ENCODE data around the gene GLS.

GLS gene

DNA sequence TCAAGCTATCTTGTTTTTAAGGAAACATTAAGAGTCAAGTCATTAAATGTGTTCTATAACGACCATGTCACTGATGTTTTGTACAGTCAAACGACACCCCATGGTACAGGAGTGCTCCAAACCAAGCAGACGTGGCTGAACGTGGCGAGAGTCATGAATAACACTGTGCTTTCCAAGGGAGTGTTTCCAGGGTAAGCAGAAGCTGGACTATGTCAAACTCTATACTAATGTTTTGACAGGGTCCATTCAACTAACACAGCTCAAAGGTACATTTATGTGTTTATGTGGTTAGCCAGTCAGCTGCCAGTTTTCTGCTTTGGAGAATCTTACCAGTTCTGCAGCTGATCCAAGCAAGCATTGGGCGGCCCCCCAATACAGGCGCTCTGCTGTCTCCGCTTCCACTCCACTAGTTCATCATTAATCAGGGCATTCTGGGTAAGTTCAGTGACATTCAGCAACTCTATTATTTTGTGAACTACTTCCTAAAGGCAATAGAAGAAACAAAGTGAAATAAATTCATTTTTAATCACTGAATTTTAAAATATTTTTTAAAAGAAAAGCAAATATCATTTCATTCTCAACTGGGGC is 117.0 kb downstream of the GLS start:
- no peak for DNase-seq

DNA sequence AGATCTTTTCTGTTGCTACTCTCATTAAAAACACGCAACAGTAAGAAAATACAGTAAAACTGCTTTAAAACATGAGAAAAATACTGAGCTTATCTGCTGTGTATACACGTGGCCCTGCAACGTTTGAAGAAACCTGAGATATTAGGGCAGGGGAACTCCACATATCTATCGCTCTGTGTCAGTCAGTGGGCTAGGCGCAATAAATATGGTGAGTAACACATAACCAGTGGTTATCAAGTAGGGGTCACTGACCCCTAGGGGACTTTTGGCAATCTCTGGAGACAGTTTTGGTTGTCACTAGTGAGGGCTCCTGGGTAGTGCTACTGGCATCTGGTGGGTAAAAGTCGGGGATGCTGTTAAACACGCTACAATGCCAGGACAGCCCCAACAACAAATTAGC is 118.4 kb downstream of the GLS start:
- DNase-seq: no peak

DNA sequence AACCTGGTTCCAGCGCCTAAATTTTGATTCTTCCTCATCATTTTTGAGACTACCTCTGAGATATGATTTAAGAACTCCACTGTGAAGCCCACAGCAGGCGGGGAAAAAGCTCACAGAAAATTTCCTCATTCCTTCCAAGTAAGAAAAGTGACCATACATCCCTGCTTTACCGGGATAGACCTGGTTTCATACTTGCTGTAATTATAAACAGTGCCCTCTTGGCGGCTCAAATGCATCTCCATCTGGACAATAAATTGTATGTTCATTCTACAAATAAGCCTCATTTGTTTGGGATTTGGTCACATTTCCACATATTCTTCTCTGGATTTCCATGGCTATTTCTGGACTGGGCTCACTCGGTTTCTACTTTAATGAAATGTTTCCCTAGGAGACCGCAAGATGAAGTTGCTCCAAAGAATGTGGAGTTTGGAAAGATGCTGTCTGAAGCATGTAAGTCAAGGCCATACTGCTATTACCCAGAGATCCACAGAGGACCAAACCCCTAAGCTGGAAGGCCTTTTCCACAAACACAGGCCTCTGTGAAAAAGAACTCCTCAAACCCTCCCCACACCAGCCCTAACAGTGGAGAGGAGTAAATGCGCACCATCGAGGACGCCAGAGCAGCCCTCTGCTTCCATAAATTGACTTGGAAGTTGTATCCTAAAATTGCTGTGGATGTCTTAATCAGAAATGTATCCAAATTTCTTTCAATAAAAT is 119.5 kb downstream of the GLS start:
- no peak for DNase-seq

DNA sequence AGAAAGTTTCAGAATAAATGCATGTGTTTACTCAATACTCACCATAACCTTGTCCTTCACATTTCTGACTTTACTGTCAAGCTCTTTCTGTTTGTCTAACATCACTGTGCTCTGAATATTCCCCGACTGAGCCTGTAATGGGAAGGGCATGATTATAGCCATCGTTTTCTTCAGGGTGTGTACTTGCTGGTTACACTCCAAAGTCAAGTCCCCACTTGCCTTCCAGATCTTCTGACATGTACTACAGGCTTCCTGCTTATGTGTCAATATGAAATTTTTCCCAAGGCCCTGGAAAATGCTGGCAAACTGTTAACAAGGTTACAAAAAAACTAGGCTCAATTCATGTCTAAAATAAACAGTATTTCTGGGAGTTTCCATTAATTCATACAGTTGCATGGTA is 120.4 kb downstream of the GLS start:
- DNase-seq: no peak

DNA sequence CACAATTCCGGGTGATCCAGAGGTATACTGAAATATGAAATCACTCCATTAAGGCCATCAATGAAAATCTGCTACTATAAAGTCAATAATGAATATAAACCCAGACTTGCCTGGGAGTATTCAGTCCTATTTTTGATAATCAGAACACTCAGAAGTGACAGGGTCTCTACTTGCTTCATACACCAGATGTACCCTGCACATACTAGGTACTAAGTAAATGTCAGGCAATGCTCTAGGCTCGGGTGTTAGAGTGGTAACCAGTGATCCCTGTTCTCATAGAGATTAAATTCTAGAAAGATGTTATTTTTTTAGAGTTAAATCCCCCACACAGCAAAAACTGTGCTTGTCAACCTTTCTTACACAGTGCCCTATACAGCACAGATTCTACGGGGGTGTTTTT is 121.0 kb downstream of the GLS start:
- no peak for DNase-seq

DNA sequence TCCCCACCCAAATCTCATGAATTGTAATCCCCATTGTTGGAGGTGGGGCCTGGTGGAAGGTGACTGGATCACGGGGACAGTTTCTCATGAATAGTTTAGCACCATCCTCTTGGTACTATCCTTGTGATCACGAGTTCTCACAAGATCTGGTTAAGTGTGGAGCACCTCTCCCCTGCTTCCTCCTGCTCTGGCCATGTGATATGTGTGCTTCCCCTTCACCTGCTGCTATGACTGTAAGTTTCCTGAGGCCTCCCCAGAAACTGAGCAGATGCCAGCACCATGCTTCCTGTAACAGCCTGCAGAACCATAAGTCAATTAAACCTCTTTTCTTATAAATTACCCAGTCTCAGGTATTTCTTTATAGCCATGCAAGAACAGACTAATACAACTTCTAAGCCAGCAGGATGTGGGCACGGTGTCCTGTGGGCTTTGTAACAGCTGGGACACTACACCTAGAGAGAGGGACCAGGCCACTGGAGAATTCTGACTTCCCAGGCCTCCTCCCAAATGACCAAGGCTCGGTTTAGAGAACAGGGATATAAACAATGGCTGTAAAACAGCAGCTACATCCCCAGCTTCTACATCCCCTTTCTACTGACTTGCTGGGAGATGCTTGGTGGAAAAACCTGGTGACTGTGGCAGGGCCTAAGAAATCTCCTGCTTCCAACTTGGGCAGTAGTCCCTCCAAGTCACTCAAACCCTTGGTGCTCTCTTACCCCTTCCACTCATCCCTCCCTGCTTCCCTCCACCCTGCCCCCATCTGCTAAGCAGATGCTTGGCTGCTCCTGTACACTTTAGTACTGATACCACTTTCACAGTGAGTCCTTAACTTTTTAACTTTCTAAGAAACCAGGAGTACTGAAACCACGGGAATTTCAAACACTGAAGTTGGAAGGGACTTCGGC is 123.0 kb downstream of the GLS start:
- no peak for DNase-seq

DNA sequence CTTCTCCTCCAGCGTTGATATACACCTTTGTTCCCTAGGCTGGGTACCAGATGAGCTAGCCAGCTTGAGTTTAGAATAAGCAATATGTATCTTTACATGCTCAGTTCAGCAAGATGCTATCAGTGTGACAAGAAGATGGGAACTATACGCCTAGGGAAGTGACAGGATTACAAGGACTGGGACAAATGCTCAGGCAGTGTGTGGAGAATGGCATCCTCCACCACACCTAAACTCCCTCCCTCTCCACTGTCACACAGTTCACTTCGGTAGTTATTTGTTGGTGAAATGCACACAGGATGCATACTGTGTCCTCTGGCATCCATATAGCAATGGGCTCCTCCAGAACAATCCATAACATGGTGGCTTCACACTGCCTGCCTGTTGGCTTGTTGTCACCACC is 125.7 kb downstream of the GLS start:
- DNase-seq: no peak

DNA sequence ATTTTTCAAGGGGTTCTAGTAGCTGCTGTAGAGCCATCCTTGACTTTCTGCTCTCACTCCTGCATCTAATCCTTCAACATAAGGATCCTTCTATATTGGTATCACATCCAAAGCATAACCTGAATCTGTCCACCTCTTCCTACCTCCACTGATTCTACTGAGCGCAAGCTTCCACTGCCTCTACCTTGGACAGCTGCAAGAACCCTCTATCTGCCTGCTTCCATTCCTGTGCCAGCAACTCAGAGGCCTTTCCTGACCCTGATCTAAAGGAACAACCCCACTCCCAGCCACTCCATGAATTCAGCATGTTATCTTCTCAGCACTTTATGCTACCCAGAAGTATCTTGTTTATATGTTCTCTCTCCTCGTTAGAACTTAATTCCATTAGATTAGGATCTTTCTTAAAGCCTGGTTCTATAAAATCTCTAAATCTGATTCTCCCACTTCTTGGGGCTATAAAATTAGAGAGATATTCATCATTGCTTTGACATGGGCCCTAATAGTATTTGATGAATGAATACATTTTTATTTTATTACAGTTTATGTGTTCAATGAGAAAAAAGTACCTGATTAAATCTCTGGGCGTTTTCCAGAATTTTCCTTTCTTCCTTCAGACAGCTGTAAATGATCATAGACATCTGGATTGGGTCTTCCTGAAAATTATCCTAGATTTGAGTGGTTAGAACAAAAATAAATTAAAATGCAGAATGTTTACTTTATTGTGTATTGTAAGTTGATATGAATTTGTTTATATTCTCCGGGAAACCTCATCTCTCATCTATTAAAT is 126.6 kb downstream of the GLS start:
- DNase-seq: no peak

DNA sequence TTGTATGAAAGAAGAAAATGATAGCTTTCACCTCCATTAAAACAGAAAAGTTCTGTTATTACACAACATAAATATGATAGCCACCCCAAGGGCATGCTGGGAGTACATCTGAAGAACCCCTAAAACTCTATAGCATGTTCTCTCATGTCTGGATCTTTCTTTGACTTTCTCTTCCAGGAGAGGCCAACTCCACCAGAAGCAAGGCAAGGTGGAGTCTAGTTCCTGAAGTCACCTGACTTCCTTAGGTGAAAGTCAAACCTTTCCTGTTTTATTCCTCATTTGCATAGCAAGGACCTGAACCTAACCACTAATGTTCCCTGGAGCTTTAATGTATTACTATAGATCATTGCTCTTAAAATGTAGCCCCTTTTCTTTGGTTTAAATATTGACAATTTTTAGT is 127.7 kb downstream of the GLS start:
- DNase-seq: no peak

DNA sequence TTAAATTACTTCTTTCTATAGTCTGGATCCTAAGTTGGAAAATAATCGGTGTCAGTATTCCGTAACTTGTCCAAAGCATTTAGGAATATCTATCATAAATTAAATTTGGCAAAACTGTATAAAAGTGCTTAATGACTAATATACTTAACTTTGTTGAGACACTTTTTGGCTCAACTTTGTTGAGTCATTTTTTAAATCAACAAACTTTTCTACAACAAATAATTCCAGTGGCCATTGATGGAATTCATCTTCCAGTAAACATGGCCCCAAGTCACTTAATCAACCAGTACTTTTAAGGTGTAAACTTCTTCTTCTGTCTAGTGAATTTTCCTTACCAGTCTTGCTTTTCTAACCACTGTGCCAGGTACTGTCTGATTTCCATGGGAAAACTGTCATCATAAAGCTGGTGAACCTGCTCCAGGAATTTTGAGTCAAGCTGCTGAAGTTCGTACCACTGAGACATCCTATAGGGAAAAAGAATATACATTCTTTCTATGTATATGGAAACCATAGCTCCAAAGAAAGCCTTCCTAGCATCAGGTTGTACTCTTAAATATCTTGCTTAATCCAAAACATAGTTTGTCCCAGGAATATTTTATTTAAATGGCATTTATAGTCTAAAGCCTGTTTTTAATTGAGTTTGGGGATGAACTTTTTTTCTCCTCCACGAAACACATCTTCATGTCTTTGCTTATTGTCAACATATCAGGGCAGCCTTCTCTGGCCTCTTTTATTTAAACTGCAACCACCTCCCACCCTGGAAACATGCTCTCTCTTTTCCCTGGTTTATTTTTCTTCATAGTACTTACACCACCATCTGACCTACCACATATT is 129.1 kb downstream of the GLS start:
- no peak for DNase-seq

DNA sequence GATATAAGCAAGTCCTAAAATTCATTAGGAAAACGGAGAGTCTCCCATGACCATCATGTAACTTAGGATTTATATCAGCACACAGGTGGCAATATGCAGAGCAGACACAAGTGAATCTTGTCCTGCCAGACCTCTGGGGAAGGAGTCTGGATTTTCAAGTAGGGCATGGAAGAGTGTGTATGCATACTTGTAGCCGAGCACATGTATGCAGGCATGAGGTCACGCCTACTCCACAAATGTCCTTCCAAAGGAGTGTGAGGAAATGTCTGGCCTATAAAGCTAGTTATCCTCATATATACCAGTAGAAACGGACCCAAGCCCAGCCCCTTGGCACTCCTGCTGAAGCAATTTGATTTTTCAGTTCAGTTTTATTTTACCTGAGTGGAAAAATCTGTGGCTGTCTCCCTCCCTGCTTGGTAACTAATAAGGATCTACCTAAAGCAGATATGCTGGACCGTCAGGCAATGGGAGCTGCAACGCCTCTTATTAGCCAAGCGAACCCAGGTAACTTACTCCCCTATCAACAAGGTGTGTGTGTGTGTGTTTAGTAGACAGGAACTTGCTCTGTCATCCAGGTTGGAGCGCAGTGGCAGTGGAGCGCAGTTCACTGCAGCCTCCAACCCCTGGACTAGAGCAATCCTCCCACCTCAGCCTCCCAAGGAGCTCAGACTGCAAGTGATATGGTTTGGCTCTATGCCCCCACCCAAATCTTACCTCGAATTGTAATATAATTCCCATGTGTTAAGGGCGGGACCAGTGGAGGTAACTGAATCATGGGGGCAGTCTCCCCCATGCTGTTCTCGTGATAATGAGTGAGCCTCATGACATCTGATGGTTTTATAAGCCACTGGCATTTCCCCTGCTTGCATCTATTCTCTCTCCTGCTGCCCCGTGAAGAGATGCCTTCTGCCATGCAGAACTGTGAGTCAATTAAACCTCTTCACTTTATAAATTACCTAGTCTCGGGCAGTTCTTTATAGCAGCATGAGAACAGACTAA is 130.6 kb downstream of the GLS start:
- no peak for DNase-seq

DNA sequence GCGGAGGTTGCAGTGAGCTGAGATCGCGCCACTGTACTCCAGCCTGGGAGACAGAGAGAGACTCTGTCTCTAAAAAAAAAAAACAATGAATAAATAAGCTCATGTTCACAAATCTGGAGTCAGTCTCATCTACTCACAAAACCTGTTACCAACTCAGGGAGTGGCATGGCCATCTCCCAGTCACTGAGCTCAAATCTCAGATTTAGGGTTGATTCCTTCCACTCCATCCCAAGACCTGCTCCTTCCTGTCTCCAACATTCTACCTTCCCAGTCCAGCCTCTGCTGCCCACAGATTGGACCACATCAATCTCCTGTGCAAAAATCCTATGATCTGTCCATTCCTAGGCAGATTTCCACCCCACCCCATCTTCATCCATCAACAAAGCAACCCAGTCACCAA is 131.7 kb downstream of the GLS start:
- no peak for DNase-seq

DNA sequence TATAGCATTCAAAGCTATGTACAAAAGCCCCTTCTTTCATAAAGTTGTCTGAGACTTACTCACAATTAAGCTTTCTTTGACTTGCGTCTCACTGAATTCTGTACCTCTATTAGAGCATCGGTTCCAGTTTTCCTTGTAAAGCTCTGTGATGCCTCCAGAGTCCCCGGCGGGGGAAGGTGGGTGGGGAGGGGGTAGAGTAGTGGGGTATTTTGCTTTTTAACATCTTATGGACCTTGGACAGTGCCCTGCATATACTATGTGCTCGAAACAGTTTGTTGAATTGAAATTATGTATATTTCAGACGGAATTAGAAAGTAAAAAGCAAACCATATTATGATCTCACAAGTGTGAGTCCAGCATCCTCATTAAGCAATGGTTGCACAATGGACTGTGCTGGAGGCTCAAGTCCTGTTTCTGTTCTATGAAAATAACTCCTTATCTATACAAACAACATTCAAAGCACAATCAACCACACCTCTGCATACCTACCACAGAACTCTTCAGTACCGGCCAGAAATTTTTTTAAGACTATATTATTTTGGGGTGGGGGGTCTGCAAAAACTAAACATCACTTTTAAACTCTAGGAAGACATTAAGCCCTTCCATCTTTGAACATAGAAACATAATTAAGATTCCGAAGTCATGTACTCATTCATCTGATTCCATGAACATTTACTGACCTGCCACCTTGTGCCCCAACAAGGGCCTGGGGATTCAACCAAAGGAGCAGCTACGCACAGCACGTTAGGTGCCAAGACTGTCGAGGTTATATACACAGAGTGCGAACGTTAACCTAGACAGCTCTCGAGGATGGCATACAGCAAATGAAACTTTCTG is 132.4 kb downstream of the GLS start:
- DNase-seq: no peak

DNA sequence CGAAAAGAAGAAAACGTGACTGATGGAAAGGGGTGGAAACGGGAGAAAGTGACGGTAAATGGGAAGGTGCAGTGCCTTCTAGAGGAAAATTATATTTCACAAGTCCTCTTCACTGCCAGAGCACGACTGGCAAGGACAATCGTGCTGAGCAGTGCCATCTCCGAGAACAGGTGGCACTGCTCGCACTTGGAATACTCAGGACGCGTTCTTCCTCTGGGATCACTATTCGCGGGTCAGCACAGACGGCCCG is 133.0 kb downstream of the GLS start:
- DNase-seq: peak; percentile 71

DNA sequence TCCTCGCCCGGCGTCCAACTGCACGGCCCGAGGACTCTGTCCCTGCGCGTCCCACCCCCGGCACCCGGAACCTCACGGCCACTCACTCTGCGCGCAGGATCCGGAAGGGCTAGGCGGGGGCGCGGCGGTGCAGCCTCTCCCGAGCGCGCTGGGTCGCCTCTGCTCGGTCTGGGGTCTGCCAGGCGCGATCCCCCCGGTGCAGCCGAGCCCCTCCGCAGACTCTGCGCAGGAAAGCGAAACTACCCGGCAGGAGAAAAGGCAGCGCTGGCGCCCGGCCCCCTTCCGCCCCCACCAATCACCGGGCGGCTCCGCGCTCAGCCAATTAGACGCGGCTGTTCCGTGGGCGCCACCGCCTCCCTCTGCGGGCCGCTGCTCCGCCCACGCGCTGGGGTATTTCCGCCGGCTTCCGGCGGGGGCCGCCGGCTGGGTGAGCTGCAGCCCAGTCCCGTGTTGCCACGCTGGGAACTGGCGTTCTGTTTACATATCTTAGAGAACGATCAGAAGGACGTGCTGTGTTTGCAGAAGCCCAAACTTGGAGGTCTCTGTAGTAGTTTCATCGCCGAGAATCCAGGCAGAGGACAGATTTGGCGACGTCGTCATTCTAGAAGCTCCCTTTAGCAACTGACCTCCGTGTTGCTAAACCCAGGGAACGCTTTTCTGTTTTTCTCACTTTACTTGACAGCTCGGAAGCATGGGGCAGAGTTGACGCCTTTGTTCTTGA is 133.5 kb downstream of the GLS start, which contains the start of gene STAT1:
Gene STAT1, minus strand, starts transcription at position 240 of the 721 bp plus-strand sequence. CDS start 4,168 bp downstream, outside the sequence.
- DNase-seq: peak; percentile 90

DNA sequence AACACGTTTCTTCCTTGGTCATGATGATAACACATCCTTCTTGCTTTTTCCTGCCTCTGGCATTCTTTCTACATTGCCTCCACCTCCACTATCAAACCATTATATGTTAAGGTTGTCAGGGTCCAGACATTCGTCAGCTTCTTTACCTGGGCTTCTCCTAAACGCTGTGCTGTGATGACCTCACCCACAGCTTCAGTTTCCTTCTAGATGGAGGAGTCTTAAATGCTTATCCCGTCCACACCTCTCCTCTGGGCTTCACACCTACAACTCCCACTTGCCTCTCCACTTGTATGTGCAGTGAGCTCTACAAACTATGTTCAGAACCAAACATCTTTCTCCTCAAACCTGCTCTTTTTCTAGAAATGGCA is 134.0 kb downstream of the GLS start:
- no peak for DNase-seq
